Lower lobe of right lung (tissue), 2 donors: ENCODE data around the gene TMEM178B. TPM values are rescaled to one million over a fixed set of nuclear protein-coding genes. Genes with fewer than 3 reads are reported as not detected.
"Not testable (repeated sequence)": the region's sequence is repeated elsewhere in the genome, so short reads cannot be mapped to it uniquely, and the experiment has no call there.

ENCODE experiments used
- ATAC-seq, 2 donors: fragments of 200-7000 bp; cut with Tn5 transposase; one replicate each; pipeline ENCODE4 v1.9.1; 2020 to 2022; ENCODE audit warnings: mild to moderate bottlenecking in 2 of 2, moderate library complexity in 2 of 2
- DNase-seq: peaks from one replicate; pipeline ENCODE4 v3.0.0-alpha.2; 2020
- H3K27ac ChIP-seq: fragments of 200-600 bp; one replicate; pipeline ENCODE4 v1.8.0; 2022
- H3K27me3 ChIP-seq: fragments of 200-600 bp; one replicate; pipeline ENCODE4 v1.8.0; 2022; ENCODE audit warnings: low read depth
- H3K36me3 ChIP-seq: fragments of 200-600 bp; one replicate; pipeline ENCODE4 v1.8.0; 2022; ENCODE audit warnings: mild to moderate bottlenecking
- H3K4me1 ChIP-seq: fragments of 200-600 bp; one replicate; pipeline ENCODE4 v1.8.0; 2022
- H3K4me3 ChIP-seq: fragments of 200-600 bp; one replicate; pipeline ENCODE4 v1.8.0; 2022; ENCODE audit warnings: mild to moderate bottlenecking
- H3K9me3 ChIP-seq: fragments of 200-600 bp; one replicate; pipeline ENCODE4 v1.8.0; 2022
- CTCF ChIP-seq: fragments of 200-600 bp; IDR thresholded peaks from one replicate; pipeline ENCODE4 v1.8.0; 2022; ENCODE audit warnings: antibody characterized with exemption, mild to moderate bottlenecking
- intact Hi-C: fragments of 100-400 bp; cut with DNase I; formaldehyde crosslinking; loops from one replicate; pipeline ENCODE4 v1.11.0; 2022
- total RNA-seq: library from RNA; stranded (reverse); fragmentation: NEBNext Ultra II Directional; extraction: Animal tissue kit (Norgen Biotek cat#: 25700); gene quantifications from one replicate; pipeline ENCODE4 v1.2.1, GENCODE V29; 2021
- donor health status: DM: no; HTN: yes; CAD: no; lungs with severe emphysema.

TMEM178B gene
- total RNA-seq, 1 donor from 2014 or later: 0.18 TPM

- ATAC-seq: no peak
- Histone ChIP-seq H3K4me1 (no peaks in the 10 kb centered on the region), H3K9me3 (no peaks in the 10 kb centered on the region), H3K27me3 (no peaks in the 10 kb centered on the region), H3K27ac (no peak overlapping the region), H3K36me3 (no peaks in the 10 kb centered on the region), H3K4me3 (no peak overlapping the region)
- TF ChIP-seq CTCF: no peak
- intact Hi-C loops: no loop called here
- DNase-seq: no peak
Measured at GRCh38 chr7:141381794-141382427, 308.0 kb downstream of the TMEM178B start.

DNA sequence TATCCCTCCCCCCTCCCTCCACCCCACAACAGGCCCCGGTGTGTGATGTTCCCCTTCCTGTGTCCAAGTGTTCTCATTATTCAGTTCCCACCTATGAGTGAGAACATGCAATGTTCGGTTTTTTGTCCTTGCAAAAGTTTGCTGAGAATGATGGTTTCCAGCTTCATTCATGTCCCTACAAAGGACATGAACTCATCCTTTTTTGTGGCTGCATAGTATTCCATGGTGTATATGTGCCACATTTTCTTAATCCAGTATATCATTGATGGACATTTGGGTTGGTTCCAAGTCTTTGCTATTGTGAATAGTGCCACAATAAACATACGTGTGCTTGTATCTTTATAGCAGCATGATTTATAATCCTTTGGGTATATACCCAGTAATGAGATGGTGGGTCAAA lies 309.5 kb downstream of the TMEM178B start:
- H3K9me3 ChIP-seq, DNase-seq, H3K4me3 ChIP-seq, ATAC-seq, H3K4me1 ChIP-seq, H3K36me3 ChIP-seq, intact Hi-C loops, H3K27me3 ChIP-seq, H3K27ac ChIP-seq: not testable (repeated sequence)

DNA sequence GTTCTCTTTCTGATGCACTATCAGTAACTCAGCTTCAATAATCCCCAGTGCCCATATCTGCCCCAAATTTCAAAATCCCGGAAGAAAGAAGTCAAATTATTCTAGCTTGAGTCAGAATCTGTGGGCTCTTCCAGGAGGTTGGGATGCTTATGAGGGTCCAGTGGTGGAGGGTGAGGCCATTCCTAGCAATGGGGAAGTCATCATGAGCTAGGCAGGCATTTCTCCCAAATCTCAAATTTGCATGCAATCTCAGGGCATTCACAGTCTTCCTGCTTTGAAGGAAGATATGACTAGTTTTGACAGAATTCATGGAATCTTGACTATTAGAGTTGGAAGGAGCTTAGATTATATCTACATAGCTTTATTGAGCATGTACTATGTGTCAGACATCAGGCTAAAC lies 313.0 kb downstream of the TMEM178B start:
- no peaks in the 10 kb centered on the region for H3K9me3 ChIP-seq
- no peak for ATAC-seq
- no peaks in the 10 kb centered on the region for H3K36me3 ChIP-seq
- H3K27ac ChIP-seq: no peak overlapping the region
- no peak for TF ChIP-seq CTCF
- intact Hi-C loops: no loop called here
- no peak overlapping the region for H3K4me3 ChIP-seq
- H3K4me1 ChIP-seq: no peaks in the 10 kb centered on the region
- no peak for DNase-seq
- no peaks in the 10 kb centered on the region for H3K27me3 ChIP-seq

DNA sequence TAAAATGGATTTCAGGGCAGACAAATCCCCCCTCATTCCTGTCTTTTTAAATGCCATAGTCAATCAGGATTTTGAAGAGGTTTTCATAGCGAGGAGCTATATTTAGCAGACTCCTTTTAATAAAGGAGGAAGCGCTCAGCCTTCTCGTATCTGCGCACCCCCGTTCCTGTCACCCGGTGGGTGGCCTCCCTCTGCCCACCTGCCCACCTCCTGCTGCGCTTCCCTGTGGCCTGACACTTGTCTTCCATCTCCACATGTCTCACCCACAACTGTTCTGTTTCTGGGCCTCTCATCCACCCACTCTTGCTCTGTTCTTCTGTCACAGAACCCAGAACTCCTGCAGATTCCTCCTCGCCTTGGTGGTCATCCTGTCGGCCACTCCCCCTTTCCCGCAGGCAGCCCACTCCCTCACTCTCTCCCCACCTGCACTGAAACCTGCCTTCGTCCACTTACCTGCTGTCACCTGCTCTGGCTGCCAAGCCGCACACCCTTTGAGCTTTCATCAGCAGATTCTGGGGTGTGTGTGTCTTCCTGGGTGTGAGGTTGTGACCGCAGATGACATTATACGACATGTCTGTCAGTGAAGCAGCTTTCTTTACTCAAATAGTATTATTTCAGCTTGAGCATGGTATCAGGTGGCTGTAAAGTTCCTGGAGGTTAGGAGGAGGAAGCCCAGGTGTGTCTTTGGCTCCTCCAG lies 313.8 kb downstream of the TMEM178B start:
- intact Hi-C loops: no loop called here
- no peaks in the 10 kb centered on the region for H3K36me3 ChIP-seq

DNA sequence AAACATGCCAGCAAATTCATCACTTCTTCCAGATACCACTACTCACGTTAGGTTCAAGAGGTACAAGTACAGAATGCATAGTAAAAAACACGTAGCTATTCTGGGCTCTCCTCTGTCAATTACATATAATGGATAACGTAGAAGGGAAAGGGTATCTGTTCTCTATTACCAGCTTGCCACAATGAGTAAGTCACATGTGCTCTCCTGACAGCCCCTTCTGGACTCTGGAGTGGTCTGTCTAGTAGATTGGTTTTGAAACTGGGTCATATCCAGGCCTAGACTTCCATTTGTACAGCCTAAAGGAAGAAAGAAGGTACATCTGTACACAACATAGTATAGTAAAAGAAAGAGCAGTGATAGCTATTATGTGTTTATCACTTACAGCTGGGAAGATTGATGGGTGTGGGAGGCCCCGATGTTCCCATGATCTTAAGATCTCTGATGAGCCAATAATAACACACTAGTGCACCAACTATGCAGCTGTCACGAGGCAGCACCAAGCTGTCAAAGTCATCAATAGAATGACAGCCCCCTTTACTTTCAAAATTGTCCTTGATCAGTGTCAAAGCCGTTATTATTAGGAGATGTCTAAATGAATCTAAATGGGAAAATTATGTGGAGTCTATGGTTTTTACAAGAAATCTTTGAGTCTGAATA lies 315.4 kb downstream of the TMEM178B start:
- DNase-seq: no peak
- Histone ChIP-seq H3K4me3 (no peak overlapping the region), H3K9me3 (no peaks in the 10 kb centered on the region), H3K36me3 (no peaks in the 10 kb centered on the region), H3K4me1 (no peaks in the 10 kb centered on the region), H3K27me3 (no peaks in the 10 kb centered on the region), H3K27ac (no peak overlapping the region)
- ATAC-seq: no peak
- no peak for TF ChIP-seq CTCF
- intact Hi-C loops: no loop called here

More for the DNA sequence above, 313.8 kb downstream of the TMEM178B start:
- DNase-seq: no peak
- Histone ChIP-seq H3K4me3 (no peak overlapping the region), H3K4me1 (no peaks in the 10 kb centered on the region), H3K27ac (no peak overlapping the region), H3K9me3 (no peaks in the 10 kb centered on the region), H3K27me3 (no peaks in the 10 kb centered on the region)
- ATAC-seq: no peak
- TF ChIP-seq CTCF: no peak

- no peak for DNase-seq
- no peaks in the 10 kb centered on the region for H3K9me3 ChIP-seq
- no peaks in the 10 kb centered on the region for H3K36me3 ChIP-seq
- no peaks in the 10 kb centered on the region for H3K27me3 ChIP-seq
- intact Hi-C loops: no loop called here
- H3K4me3 ChIP-seq: no peak overlapping the region
- ATAC-seq: no peak
- H3K4me1 ChIP-seq: no peaks in the 10 kb centered on the region
- TF ChIP-seq CTCF: no peak
- H3K27ac ChIP-seq: no peak overlapping the region
Measured at GRCh38 chr7:141390339-141390738, 316.5 kb downstream of the TMEM178B start.
